K562 (cell line): ENCODE data around the gene CTSH. TPM values are rescaled to one million over a fixed set of nuclear protein-coding genes. Genes with fewer than 3 reads are reported as not detected.

ENCODE experiments used
- ATAC-seq: fragments of 200-7000 bp; cut with Tn5 transposase; 3 replicates; pipeline ENCODE4 v1.9.1; 2020; ENCODE audit warnings: moderate library complexity
- BruUV-seq: library from RNA; stranded (reverse); fragments of 400-500 nt; replicated peaks from 2 replicates; lab custom pipeline; 2021; lab: Mats Ljungman, UMichigan
- CTCF ChIA-PET: fragments of 300-600 bp; formaldehyde crosslinking; extraction: SDS; loops from one replicate; lab custom pipeline; 2021; ENCODE audit warnings: low intra/inter-chr PET ratio; lab: Yijun Ruan, JAX
- POLR2A ChIA-PET: fragments of 300-600, 350-650 bp; sonication (Branson Sonifier 250); formaldehyde crosslinking; extraction: SDS; loops from one replicate; lab custom pipeline; 2021; ENCODE audit warnings: antibody characterized with exemption, inconsistent platforms; lab: Yijun Ruan, JAX
- DNase-seq, 4 experiments: peaks; one replicate each; pipeline versions ENCODE4 v3.0.0 to v3.0.0-alpha.2; 2011 to 2018; ENCODE audit warnings: low spot score in 3 of 4, mixed read lengths in 3 of 4; ENCODE audit errors: extremely low read depth in 1 of 4
- FAIRE-seq: peaks from 2 replicates; lab custom pipeline; 2011; peaks lifted over from hg19 to GRCh38; lab: Jason Lieb, UNC
- H2AFZ ChIP-seq: 2 replicates; pipeline ENCODE4 v1.6.0; 2011; ENCODE audit warnings: low read depth, low read length, control low read depth, inconsistent platforms
- H3K27ac ChIP-seq: fragments of 200-600 bp; 3 replicates; pipeline ENCODE4 v1.8.0; 2011; ENCODE audit warnings: low read depth, mild to moderate bottlenecking, control low read depth, inconsistent platforms, low read length, moderate library complexity, mixed read lengths; ENCODE audit errors: extremely low read depth
- H3K27me3 ChIP-seq, 2 experiments: fragments of 300-600 bp in 1 of 2; 2 replicates in 1 of 2; 3 replicates in 1 of 2; pipeline versions ENCODE4 v1.6.0 to v1.8.0; 2011; ENCODE audit warnings: inconsistent platforms in 2 of 2, low read length in 2 of 2, mild to moderate bottlenecking in 1 of 2, mixed read lengths in 1 of 2, moderate library complexity in 1 of 2; ENCODE audit not compliant: control insufficient read depth in 2 of 2, insufficient read depth in 2 of 2
- H3K36me3 ChIP-seq: fragments of 300-600 bp; 3 replicates; pipeline ENCODE4 v1.8.0; 2011; ENCODE audit warnings: mild to moderate bottlenecking, low read length, inconsistent platforms; ENCODE audit not compliant: control insufficient read depth, insufficient read depth
- H3K4me1 ChIP-seq, 2 experiments: fragments of 200-600 bp in 1 of 2; replicated peaks in 1 of 2; 2 replicates in 1 of 2; 3 replicates in 1 of 2; pipeline versions ENCODE4 v1.5.1 to v1.8.0; 2011; ENCODE audit warnings: inconsistent platforms in 2 of 2, low read length in 2 of 2, mild to moderate bottlenecking in 1 of 2, mixed read lengths in 1 of 2, moderate library complexity in 1 of 2; ENCODE audit not compliant: control insufficient read depth in 2 of 2, insufficient read depth in 2 of 2
- H3K4me2 ChIP-seq: 2 replicates; pipeline ENCODE4 v1.6.1; 2011; ENCODE audit warnings: low read length, control low read depth, inconsistent platforms, mixed read lengths; ENCODE audit not compliant: insufficient read depth
- H3K4me3 ChIP-seq: fragments of 200-600 bp; sonication (generic), shearing (Covaris generic); 2 replicates; pipeline ENCODE4 v1.5.1; 2016; ENCODE audit warnings: control low read depth, inconsistent platforms
- H3K79me2 ChIP-seq: fragments of 200-600 bp; 3 replicates; pipeline ENCODE4 v1.8.0; 2011; ENCODE audit warnings: low read length, inconsistent platforms; ENCODE audit not compliant: control insufficient read depth, insufficient read depth
- H3K9ac ChIP-seq, 2 experiments: 2 replicates each; pipeline versions ENCODE4 v1.6.0 to v1.6.1; 2011; ENCODE audit warnings: low read depth in 2 of 2, low read length in 2 of 2, control low read depth in 1 of 2, inconsistent platforms in 1 of 2, mild to moderate bottlenecking in 1 of 2, mixed read lengths in 1 of 2; ENCODE audit not compliant: insufficient read depth in 1 of 2
- H3K9me1 ChIP-seq: one replicate; pipeline ENCODE4 v1.6.0; 2011; ENCODE audit warnings: inconsistent platforms, mild to moderate bottlenecking, low read length, moderate library complexity; ENCODE audit not compliant: control insufficient read depth, insufficient read depth
- H3K9me3 ChIP-seq: replicated peaks from 2 replicates; pipeline ENCODE4 v1.5.1; 2011; ENCODE audit warnings: low read depth, low read length, inconsistent platforms; ENCODE audit not compliant: control insufficient read depth, insufficient read depth
- H4K20me1 ChIP-seq: replicated peaks from 2 replicates; pipeline ENCODE4 v1.6.1; 2011; ENCODE audit warnings: low read length, inconsistent platforms, mixed read lengths; ENCODE audit not compliant: control insufficient read depth, insufficient read depth
- ERF ChIP-seq: fragments of 450-650 bp; formaldehyde crosslinking; IDR thresholded peaks from 2 replicates; pipeline ENCODE4 v1.4.0; 2020; ENCODE audit warnings: mild to moderate bottlenecking, mixed read lengths
- EWSR1 ChIP-seq: fragments of 450-650 bp; IDR thresholded peaks from 2 replicates; pipeline ENCODE4 v1.6.1; 2018; ENCODE audit warnings: borderline replicate concordance, mild to moderate bottlenecking, low read depth, moderate library complexity; ENCODE audit not compliant: partially characterized antibody
- FOXK2 ChIP-seq, 2 experiments: fragments of 450-650 bp; IDR thresholded peaks in 1 of 2; conservative IDR thresholded peaks in 1 of 2; 2 replicates each; pipeline ENCODE4 v1.6.1; 2016; ENCODE audit warnings: low read depth in 2 of 2, mild to moderate bottlenecking in 1 of 2
- FOXP1 ChIP-seq: sonication (generic); formaldehyde crosslinking; IDR thresholded peaks from 2 replicates; pipeline ENCODE4 v1.8.0; 2022; ENCODE audit warnings: mild to moderate bottlenecking, missing genetic modification reagents
- HOXB6 ChIP-seq: fragments of 250-450 bp; sonication (Bioruptor Pico); IDR thresholded peaks from 2 replicates; pipeline ENCODE4 v1.5.1; 2022; ENCODE audit warnings: mild to moderate bottlenecking, borderline replicate concordance
- MAFF ChIP-seq: IDR thresholded peaks from 2 replicates; pipeline ENCODE4 v1.6.1; 2012; ENCODE audit warnings: low read length, improper control_type of control experiment
- MXD1 ChIP-seq: fragments of 250-450 bp; sonication (Bioruptor Pico); IDR thresholded peaks from 2 replicates; pipeline ENCODE4 v1.8.0; 2021; ENCODE audit warnings: borderline replicate concordance, mild to moderate bottlenecking, moderate library complexity; ENCODE audit not compliant: poor library complexity, severe bottlenecking
- NCOA2 ChIP-seq, 2 experiments: fragments of 450-650 bp; IDR thresholded peaks; 2 replicates each; pipeline ENCODE4 v1.6.1; 2018; ENCODE audit warnings: mild to moderate bottlenecking in 2 of 2, moderate library complexity in 1 of 2; ENCODE audit not compliant: partially characterized antibody in 2 of 2
- NFYB ChIP-seq: IDR thresholded peaks from 2 replicates; pipeline ENCODE4 v1.6.1; 2011; ENCODE audit warnings: mild to moderate bottlenecking, moderate library complexity; ENCODE audit not compliant: insufficient read length; ENCODE audit errors: extremely low read depth
- PHB2 ChIP-seq: fragments of 450-650 bp; IDR thresholded peaks from 2 replicates; pipeline ENCODE4 v1.6.1; 2017; ENCODE audit warnings: low read depth
- PHF20 ChIP-seq: fragments of 450-650 bp; IDR thresholded peaks from 2 replicates; pipeline ENCODE4 v1.6.1; 2018; ENCODE audit not compliant: partially characterized antibody
- RAD51 ChIP-seq: fragments of 450-650 bp; IDR thresholded peaks from 2 replicates; pipeline ENCODE4 v1.7.1; 2016; ENCODE audit warnings: low read depth, mild to moderate bottlenecking, borderline replicate concordance
- SAFB2 ChIP-seq: fragments of 200-400 bp; formaldehyde crosslinking; IDR thresholded peaks from 2 replicates; pipeline ENCODE4 v1.6.1; 2018; ENCODE audit warnings: borderline replicate concordance, low read length, low read depth, moderate library complexity; ENCODE audit not compliant: severe bottlenecking
- SIN3A ChIP-seq, 2 experiments: fragments of 150-350 bp in 1 of 2; IDR thresholded peaks; 2 replicates each; pipeline ENCODE4 v1.6.1; 2011 to 2016; ENCODE audit warnings: borderline replicate concordance in 2 of 2, low read depth in 2 of 2, low read length in 2 of 2, mild to moderate bottlenecking in 2 of 2, moderate library complexity in 2 of 2; ENCODE audit not compliant: control insufficient read depth in 1 of 2
- SMAD3 ChIP-seq: fragments of 450-650 bp; formaldehyde crosslinking; conservative IDR thresholded peaks from 2 replicates; pipeline ENCODE4 v1.4.0; 2020; ENCODE audit warnings: mild to moderate bottlenecking
- TBP ChIP-seq: optimal IDR thresholded peaks from 2 replicates; pipeline ENCODE3; 2011; ENCODE audit warnings: low read depth, low read length, improper control_type of control experiment
- THAP7 ChIP-seq: fragments of 250-450 bp; sonication (Bioruptor Pico); IDR thresholded peaks from 2 replicates; pipeline ENCODE4 v1.5.0; 2021
- ZNF24 ChIP-seq: fragments of 450-650 bp; IDR thresholded peaks from 2 replicates; pipeline ENCODE4 v1.6.1; 2016
- WGBS: fragments of 100-300 bp; shearing (Covaris generic); methylation state at CpG from one replicate; pipeline ENCODE4 v1.1.6; 2016; ENCODE audit warnings: low coverage, mixed read lengths; ENCODE audit not compliant: insufficient coverage; ENCODE audit errors: missing lambda C conversion rate; 5-methylcytosine and 5-hydroxymethylcytosine counted together
- in situ Hi-C: fragments of 300-500 bp; cut with MboI; formaldehyde crosslinking; loops from 4 replicates; pipeline ENCODE4 v1.15.0; 2018; ENCODE audit warnings: inconsistent platforms, mixed read lengths
- intact Hi-C: fragments of 100-400 bp; cut with micrococcal nuclease; formaldehyde crosslinking; loops from 2 replicates; pipeline ENCODE4 v1.14.2; 2022
- polyA plus RNA-seq, 8 experiments: library from polyadenylated mRNA; depleted of rRNA in 4 of 8; stranded (reverse) in 5 of 8; unstranded in 3 of 8; fragments of >200 nt; fragmentation: Nextera tagmentation in 2 of 8; fragmentation: Illumina TruSeq in 1 of 8; extraction: Ambion mirVana in 2 of 8; extraction: Trizol in 1 of 8; gene quantifications; 2 replicates each; pipeline versions ENCODE4 v1.2.1 to v1.2.3, GENCODE V29; 2011 to 2014; ENCODE audit warnings: inconsistent platforms in 1 of 8, missing spikeins in 1 of 8
- total RNA-seq, 7 experiments: library from RNA; depleted of rRNA in 6 of 7; stranded (reverse); fragments of >200 nt in 6 of 7; fragmentation: Illumina TruSeq in 2 of 7; extraction: Trizol in 2 of 7; gene quantifications; 2 replicates each; pipeline versions ENCODE4 v1.2.1 to v1.2.3, GENCODE V29; 2011 to 2021; ENCODE audit warnings: low replicate concordance in 1 of 7

The CTSH gene
- total and polyA plus RNA-seq, 9 of the 15 experiments (the other 6 are each of a cell fraction or from before 2014, with no cell fraction given) = 15.0 to 462 (median 173) TPM

- no peaks in the 10 kb centered on the region for H3K4me1 ChIP-seq
- H3K36me3 ChIP-seq = no peaks in the 10 kb centered on the region
- no peak overlapping the region for H2AFZ ChIP-seq
- no TSS peak for BruUV-seq
- no peak overlapping the region for H3K27ac ChIP-seq
- H3K79me2 ChIP-seq = no peaks in the 10 kb centered on the region
- H3K4me3 ChIP-seq = no peak overlapping the region
- TF ChIP-seq FOXK2 (conservative IDR thresholded peaks at IDR 0.05 in 1 of 2, IDR thresholded peaks at IDR 0.05 in 1 of 2; ENCODE audit: low read depth in 2 of 2) (no peak), SAFB2 (no peak), MXD1 (CRISPR knock-in tag) (no peak), SMAD3 (CRISPR knock-in tag) (no peak), EWSR1 (no peak), MAFF (no peak), HOXB6 (CRISPR knock-in tag) (no peak), PHB2 (no peak), SIN3A (IDR thresholded peaks at IDR 0.05; ENCODE audit: borderline replicate concordance in 2 of 2, control insufficient read depth in 1 of 2, low read depth in 2 of 2, low read length in 2 of 2) (no peak), THAP7 (CRISPR knock-in tag) (no peak), NCOA2 (IDR thresholded peaks at IDR 0.05; ENCODE audit: partially characterized antibody in 2 of 2) (no peak), TBP (no peak), RAD51 (no peak), ZNF24 (no peak), FOXP1 (no peak), NFYB (no peak), PHF20 (no peak), ERF (CRISPR knock-in tag) (no peak)
- in situ Hi-C loops = no loop called here
- ChIA-PET CTCF (interaction anchor here (0.7 kb wide), 1 partner anchor 10 kb away, joined by 4 read pairs; no protein-coding TSS in a partner anchor), POLR2A (no interaction called here)
- DNase-seq (no peak), FAIRE-seq (no peak), ATAC-seq (no peak)
- no peaks in the 10 kb centered on the region for H3K27me3 ChIP-seq
- H3K9me1 ChIP-seq = no peaks in the 10 kb centered on the region
- intact Hi-C loops = no loop called here
- H4K20me1 ChIP-seq = no peaks in the 10 kb centered on the region
- H3K9ac ChIP-seq = no peak overlapping the region
- WGBS = 52% methylated on average over 5 of the region's 5 CpGs
- no peaks in the 10 kb centered on the region for H3K9me3 ChIP-seq
- H3K4me2 ChIP-seq = no peak overlapping the region
Measured at GRCh38 chr15:78969687-78970349, 25.0 kb upstream of the CTSH start.
